Suppressor macrophage (primary cell): ENCODE data around the gene RSAD2.
"Not testable (repeated sequence)": the region's sequence is repeated elsewhere in the genome, so short reads cannot be mapped to it uniquely, and the experiment has no call there.

Experiments
- DNase-seq, 4 experiments: peaks; one replicate each; pipeline ENCODE4 v3.0.0-alpha.2; 2020 to 2022

RSAD2 gene

GRCh38 chr2:6864923-6865345 is 12.6 kb upstream of the RSAD2 start:
- no peak for DNase-seq

- peak; percentile 76 to 89 (median 84) for DNase-seq
These were observed 12.0 kb upstream of the RSAD2 start, which contains the start of gene CMPK2 for GRCh38 chr2:6865346-6866274. TSS of gene CMPK2 (minus strand) at chr2:6865907. CDS start at chr2:6865696, 211 bp downstream.

DNA sequence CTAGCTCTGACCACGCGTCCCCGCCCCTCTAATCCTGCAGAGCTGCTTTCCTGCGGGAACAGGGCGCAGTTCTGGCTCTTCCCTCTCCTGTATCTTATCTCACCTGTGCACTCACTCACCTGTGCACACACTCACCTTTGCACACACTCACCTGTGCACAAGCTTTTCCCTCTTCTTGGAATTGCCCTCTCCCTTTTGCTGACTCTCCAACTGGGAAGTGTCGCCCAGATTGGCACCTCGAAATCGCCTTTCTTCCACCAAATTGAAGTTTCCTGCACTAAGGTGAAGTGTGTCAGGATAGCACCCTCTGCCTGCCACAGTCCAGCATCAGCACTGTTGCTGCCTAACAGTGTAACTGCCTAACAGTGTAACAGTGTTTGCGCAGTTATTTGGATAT is 11.3 kb upstream of the RSAD2 start:
- peak in 2 of 4 experiments; percentile 24 to 30 for DNase-seq

DNA sequence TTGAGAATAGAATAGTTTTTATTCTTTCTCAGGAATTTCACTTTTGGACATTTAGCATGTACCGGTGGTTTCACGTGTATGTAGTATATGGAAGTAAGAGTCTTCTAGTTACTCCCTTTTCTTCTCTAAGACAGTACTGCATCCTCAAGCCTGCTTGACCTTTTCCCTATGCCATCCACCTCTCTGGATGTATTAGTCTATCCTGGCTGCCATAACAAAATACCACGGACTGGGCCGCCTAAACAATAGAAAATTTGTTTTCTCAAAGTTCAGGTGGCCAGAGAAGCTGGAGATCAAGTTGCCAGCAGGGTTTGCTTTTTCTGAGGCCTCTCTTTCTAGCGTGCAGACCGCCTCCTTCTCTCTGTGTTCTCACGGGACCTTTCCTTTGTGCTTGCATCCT is 10.6 kb upstream of the RSAD2 start:
- DNase-seq = no peak

- DNase-seq = peak in 2 of 4 experiments; percentile 56 to 59
These were observed 5.2 kb upstream of the RSAD2 start for GRCh38 chr2:6872394-6872793.

DNA sequence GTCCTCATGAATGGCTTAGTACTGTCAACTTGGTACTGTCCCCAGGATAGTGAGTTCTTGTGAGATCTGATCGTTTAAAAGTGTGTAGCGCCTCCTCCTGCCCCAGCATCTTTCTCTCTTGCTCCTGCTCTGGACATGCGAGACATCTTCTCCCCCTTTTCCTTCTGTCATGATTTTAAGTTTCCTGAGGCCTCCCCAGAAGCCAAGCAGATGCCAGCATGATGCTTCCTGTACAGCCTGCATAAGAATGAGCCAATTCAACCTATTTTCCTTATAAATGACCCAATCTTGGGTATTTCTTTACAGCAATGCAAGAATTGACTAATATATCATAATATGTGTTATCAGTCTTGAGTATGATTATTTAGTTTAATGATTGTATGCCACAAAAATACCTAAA is 3.5 kb upstream of the RSAD2 start:
- DNase-seq = no peak

GRCh38 chr2:6876309-6876708 is 1.3 kb upstream of the RSAD2 start:
- peak in 2 of 4 experiments; percentile 52 to 57 for DNase-seq

- no peak for DNase-seq
These were observed 972 bp downstream of the RSAD2 start for GRCh38 chr2:6878549-6878948.

GRCh38 chr2:6879011-6879410 is 1.4 kb downstream of the RSAD2 start:
- no peak for DNase-seq

DNA sequence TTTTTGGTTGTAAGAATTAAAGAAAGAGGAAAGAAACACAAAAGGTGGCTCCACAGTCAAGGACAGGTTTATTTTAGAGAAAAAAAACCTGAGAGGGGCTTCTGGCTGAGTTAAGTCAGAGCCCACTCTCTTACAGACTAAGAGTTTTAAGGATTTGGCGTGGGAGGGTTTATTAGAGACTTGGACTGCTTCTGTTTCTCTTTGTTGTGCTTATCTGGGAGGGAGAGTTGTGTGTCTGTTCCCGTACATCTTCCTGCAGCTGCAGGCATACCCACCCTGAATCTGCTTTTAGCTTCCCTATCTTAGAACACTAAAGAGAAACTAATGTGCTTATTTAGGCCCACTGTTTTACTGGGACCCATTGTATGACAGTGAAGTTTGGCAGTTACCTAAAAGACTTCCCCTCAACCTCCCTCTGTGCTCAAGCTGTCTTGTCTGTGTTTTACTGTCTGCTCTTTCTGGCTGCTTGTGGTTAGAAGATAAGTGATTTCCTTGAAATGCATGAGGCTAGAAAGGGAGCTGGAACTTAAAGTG is 2.7 kb downstream of the RSAD2 start:
- DNase-seq = no peak

GRCh38 chr2:6881046-6881445 is 3.5 kb downstream of the RSAD2 start:
- DNase-seq = no peak

DNA sequence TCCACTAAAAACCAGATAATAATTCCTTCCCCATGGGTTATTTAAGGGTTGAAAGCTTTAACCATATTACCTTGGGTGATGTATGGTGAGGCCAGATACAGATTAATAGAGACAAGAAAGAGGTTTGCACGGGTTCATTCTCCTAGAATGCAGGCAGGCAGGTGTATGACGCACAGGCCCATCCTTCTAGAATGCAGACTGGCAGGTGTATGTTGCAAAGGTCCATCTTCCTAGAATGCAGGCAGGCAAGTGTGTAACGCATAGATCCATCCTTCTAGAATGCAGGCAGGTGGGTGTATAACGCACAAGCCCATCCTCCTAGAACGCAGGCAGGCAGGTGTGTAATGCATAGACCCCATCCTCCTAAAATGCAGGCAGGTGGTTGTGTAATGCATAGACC is 3.9 kb downstream of the RSAD2 start:
- no peak for DNase-seq

DNA sequence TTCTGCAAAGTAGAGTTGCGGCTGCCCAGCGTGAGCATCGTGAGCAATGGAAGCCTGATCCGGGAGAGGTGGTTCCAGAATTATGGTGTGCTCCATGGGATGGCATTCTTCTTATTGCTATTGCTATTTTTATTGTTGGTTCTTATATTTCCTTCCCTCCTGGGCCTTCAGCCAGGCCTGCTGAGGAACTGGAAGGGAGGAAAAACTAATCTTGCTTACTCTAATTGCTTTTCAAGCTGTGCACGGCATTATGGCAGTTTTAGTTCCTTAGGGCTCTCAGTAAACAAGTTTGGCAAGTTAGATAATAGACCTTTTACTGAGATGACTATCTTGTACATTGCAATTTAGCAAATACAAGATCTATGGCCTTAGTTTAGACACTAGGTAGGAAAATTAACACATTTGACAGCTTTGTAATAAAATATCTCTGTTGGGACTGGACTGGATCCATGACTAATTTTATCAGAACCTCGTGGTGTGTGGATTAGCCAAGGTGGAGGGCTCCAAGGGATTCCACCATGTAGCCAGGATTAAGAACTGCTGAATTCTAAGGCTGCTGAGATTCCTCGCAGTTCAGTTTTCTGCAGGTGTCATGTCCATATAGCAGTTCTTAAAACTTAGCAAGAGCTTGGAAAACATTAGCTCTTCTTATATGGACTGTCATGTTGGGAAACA is 6.0 kb downstream of the RSAD2 start:
- DNase-seq = peak in 3 of 4 experiments; percentile 38 to 67 (median 40)

DNA sequence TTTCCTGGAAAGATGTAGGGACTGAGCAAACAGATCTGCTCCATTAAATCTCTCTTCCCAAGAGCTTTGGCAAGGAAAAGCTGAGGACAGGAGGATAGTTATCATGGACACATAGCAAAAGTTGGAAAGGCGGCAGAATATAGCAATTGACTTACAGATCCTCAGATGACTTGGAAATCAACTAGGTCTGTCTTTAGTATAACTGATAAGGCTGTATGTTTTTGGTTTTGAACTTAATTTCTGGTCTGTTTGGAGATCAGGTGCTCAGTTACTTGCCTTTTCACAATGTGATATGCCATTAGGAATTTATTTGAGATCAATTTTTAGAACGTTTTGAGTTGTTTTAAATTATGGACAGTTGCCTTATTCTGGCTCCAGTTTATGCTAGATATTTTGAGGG is 8.0 kb downstream of the RSAD2 start:
- no peak for DNase-seq

GRCh38 chr2:6885968-6886367 is 8.4 kb downstream of the RSAD2 start:
- DNase-seq = no peak

DNA sequence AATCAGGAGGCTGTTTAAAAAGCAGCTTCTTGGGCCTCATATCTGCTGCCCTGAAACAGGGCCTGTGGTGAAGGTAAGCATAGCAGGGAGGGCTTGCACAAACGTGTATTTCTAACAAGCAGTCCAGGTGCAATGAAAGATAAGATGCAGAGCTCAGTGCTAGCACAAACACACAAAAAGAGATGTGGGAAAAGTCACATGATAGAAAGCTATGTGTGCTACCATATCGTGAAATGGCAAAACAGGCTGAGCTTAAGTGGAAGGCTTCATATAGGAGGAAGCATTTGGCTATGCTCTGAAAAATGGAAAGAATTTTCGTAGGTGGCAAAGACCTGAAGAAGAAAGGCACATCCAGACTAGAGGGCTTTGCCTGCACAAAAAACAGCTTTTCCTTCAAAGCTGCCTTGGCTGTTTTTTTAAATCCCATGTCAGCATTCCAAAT is 10.2 kb downstream of the RSAD2 start:
- DNase-seq = no peak

DNA sequence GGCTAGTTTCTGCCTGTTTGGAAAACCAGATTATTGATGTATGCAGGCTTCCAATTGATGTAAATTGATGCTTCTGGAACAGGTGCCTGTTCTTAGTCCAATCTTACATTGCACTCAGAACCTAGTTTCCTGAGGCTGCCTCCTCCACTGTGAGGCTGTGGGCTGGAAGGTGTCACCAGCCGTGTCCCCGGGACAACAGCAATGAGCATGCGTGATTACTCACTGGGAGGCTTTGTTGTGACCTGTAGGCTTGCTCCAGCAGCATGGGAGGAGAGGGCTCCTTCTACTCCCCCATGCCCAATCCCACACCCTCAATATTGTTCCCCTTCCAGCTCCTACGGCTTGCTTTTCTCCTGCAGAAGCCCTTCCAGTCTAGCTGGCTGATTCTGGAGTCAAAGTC is 11.1 kb downstream of the RSAD2 start:
- no peak for DNase-seq

DNA sequence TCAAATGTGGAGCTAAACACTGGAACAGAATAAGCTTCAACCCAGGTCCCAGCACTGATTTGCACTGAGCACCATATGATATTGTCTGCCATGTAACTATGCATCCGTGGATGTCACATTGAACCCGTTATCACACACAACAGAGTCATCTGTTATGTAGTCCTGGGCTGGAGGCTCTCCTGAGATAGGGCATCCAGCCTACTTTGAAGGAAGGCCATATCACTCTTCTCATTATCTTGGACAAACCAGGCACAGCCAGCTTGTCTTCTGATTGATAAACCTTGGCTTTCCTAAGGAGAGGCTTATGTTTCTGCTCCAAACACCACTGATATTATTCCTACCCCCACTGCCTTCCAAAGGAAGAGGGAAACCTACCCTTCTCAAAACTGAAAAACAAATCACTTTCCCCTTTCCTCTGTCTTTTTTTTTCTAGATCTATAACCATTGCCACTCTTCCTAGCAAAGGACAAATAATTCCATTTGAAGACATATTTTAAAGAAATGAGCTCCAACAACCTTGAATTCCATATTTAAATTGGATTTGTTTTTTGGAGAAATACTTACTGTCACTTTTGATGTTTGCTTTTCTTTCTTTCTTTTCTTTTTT is 16.4 kb downstream of the RSAD2 start:
- no peak for DNase-seq

DNA sequence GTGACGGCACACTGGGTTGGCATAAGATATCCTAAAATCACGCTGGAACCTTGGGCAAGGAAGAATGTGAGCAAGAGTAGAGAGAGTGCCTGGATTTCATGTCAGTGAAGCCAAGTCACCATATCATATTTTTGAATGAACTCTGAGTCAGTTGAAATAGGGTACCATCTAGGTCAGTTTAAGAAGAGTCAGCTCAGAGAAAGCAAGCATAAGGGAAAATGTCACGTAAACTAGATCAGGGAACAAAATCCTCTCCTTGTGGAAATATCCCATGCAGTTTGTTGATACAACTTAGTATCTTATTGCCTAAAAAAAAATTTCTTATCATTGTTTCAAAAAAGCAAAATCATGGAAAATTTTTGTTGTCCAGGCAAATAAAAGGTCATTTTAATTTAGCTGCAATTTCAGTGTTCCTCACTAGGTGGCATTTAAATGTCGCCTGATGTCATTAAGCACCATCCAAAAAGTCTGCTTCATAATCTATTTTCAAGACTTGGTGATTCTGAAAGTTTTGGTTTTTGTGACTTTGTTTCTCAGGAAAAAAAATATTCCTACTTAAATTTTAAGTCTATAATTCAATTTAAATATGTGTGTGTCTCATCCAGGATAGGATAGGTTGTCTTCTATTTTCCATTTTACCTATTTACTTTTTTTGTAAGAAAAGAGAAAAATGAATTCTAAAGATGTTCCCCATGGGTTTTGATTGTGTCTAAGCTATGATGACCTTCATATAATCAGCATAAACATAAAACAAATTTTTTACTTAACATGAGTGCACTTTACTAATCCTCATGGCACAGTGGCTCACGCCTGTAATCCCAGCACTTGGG is 19.6 kb downstream of the RSAD2 start:
- peak; percentile 39 to 63 (median 50) for DNase-seq

- DNase-seq = not testable (repeated sequence)
These were observed 25.0 kb downstream of the RSAD2 start for GRCh38 chr2:6902581-6902980.

DNA sequence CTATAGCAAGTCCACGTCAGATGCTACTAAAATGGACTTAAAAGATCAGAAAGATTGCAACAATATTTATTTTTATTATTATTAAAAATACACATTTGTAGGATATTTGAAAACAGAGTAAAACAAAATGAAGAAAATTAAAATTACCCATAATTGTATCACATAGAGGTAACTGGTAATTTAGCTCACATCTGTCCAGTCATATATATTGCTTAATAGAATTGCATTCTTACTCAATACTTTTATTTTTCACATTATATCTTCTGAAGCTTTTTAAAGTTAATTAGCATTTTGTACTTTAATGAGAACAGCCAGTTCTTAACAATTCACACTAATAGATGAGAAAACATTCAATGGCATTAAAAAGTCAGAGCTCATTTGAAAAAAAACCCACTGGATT is 28.1 kb downstream of the RSAD2 start:
- DNase-seq = no peak

DNA sequence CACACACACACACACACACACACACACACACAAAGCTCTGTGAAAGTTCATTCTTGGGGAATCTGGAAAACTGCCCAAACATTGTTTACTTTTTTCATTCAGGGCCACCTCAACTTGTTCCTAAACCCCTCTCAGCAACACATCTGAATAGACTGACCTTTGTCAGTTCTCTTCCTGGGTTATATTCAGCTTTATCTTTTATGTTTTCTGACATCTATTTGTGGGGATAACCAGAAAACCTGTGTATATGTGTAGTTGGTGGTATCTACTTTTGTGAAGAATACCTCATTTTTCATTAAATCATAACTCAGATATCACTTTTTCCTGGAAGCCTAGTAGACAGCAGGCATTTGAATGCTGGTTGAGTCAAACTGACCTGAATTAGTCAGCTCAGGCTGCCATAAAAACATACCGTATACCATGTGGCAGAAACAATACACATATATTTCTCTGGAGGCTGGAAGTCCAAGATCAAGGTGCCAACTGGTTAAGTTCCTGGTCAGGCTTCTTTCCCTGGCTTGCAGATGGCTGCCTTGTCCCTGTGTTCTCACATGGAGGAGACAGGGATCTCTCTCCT is 28.7 kb downstream of the RSAD2 start:
- no peak for DNase-seq
